Testis (tissue), 2 donors: Measurements from ENCODE around the gene ANO2.

ENCODE experiments used
- POLR2A ChIP-seq: fragments of 450-650 bp; IDR thresholded peaks from one replicate; pipeline ENCODE4 v1.6.1; 2017; ENCODE audit warnings: antibody characterized with exemption, mild to moderate bottlenecking, moderate library complexity
- TF ChIP-seq, protein P1 (sequence below), 3 experiments: fragments of 450-650 bp in 2 of 3; fragments of 200-600 bp in 1 of 3; sonication (generic) in 1 of 3; IDR thresholded peaks; one replicate each; pipeline ENCODE4 v1.5.1; 2016 to 2019; ENCODE audit warnings: antibody characterized with exemption in 3 of 3, mild to moderate bottlenecking in 2 of 3, moderate library complexity in 1 of 3

DNA sequence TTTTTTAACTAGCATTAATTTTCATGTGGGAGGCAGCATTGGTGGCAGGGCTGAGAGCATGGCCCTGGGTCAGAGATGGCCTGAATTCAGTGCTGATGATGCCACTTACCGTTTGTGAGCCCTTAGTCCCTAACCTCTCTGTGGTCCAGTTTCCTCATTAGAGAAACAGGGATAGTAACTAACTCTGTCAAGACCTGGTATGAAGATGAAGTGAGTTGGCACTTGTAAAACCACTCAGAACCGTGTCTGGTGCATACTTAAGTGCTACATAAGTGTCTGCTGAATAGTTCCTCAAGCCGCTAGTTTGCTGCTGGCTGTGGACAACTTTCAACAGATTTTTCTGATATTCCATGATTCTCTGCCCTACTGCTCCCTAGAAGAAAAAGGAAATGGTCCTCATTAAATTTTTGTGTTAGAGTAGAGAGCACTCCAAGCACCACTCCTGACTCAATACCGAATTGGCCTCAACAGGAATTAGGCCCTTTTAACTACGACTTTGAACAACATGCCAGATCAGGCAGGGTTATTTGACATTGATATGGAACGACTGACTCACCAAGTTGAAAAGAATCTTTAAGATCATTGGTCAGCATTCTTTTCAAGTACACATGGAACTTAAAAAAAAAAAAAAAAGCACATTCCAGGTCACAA, 250.2 kb downstream of the ANO2 start:
- TF ChIP-seq POLR2A, result no peak
- TF ChIP-seq, protein P1, sequence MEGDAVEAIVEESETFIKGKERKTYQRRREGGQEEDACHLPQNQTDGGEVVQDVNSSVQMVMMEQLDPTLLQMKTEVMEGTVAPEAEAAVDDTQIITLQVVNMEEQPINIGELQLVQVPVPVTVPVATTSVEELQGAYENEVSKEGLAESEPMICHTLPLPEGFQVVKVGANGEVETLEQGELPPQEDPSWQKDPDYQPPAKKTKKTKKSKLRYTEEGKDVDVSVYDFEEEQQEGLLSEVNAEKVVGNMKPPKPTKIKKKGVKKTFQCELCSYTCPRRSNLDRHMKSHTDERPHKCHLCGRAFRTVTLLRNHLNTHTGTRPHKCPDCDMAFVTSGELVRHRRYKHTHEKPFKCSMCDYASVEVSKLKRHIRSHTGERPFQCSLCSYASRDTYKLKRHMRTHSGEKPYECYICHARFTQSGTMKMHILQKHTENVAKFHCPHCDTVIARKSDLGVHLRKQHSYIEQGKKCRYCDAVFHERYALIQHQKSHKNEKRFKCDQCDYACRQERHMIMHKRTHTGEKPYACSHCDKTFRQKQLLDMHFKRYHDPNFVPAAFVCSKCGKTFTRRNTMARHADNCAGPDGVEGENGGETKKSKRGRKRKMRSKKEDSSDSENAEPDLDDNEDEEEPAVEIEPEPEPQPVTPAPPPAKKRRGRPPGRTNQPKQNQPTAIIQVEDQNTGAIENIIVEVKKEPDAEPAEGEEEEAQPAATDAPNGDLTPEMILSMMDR (IDR thresholded peaks at IDR 0.05), result no peak
